ENCODE data around the gene NUDCD2.

Gene NUDCD2

GRCh38 chr5:163502521-163502920, 42.6 kb upstream of the NUDCD2 start:
- Histone ChIP-seq H3K4me3 (ENCODE audit: low read depth in 1 of 2, low read length in 2 of 2) (peak overlapping the region; percentile 50 to 83), H3K9ac (ENCODE audit: low read depth, low read length) (peak overlapping the region; percentile 70), H4K20me1 (ENCODE audit: insufficient read depth, low read length) (peaks cover 11% of the 10 kb centered on the region; the same call in 1 of the 2 replicates), H3K9me3 (ENCODE audit: insufficient read depth, low read length, severe bottlenecking) (no peaks in the 10 kb centered on the region), H2AFZ (ENCODE audit: low read depth, low read length) (peak overlapping the region; percentile 70), H3K36me3 (ENCODE audit: insufficient read depth, low read length) (no peaks in the 10 kb centered on the region), H3K79me2 (ENCODE audit: insufficient read depth, low read length) (peaks cover 39% of the 10 kb centered on the region), H3K27me3 (ENCODE audit: insufficient read depth, low read length, poor library complexity) (no peaks in the 10 kb centered on the region), H3K27ac (ENCODE audit: low read length) (peak overlapping the region; percentile 90), H3K4me2 (ENCODE audit: insufficient read depth, low read length) (peak overlapping the region; percentile 72), H3K4me1 (ENCODE audit: insufficient read depth, low read length) (peaks cover 23% of the 10 kb centered on the region)
- TF ChIP-seq CTCF (IDR thresholded peaks at IDR 0.05; ENCODE audit: borderline replicate concordance, extremely low read depth, low read length, poor library complexity, severe bottlenecking): no peak
- TF ChIP-seq EZH2 (IDR thresholded peaks at IDR 0.05; ENCODE audit: borderline replicate concordance, low read depth, low read length, severe bottlenecking): no peak
- DNase-seq (no peak), ATAC-seq (ENCODE audit: insufficient read depth, low read depth) (no peak)

- H3K27me3 ChIP-seq (ENCODE audit: insufficient read depth, low read length, poor library complexity): no peaks in the 10 kb centered on the region
- H3K36me3 ChIP-seq (ENCODE audit: insufficient read depth, low read length): no peaks in the 10 kb centered on the region
- no peak for TF ChIP-seq EZH2 (IDR thresholded peaks at IDR 0.05; ENCODE audit: borderline replicate concordance, low read depth, low read length, severe bottlenecking)
- no peak for TF ChIP-seq CTCF (IDR thresholded peaks at IDR 0.05; ENCODE audit: borderline replicate concordance, extremely low read depth, low read length, poor library complexity, severe bottlenecking)
- no peaks in the 10 kb centered on the region for H4K20me1 ChIP-seq (ENCODE audit: insufficient read depth, low read length)
- H3K4me1 ChIP-seq (ENCODE audit: insufficient read depth, low read length): peaks cover 9% of the 10 kb centered on the region; the same call in 1 of the 2 replicates
- no peak overlapping the region for H2AFZ ChIP-seq (ENCODE audit: low read depth, low read length)
- DNase-seq (no peak), ATAC-seq (ENCODE audit: insufficient read depth, low read depth) (no peak)
- peaks cover 8% of the 10 kb centered on the region for H3K79me2 ChIP-seq (ENCODE audit: insufficient read depth, low read length)
- no peak overlapping the region for H3K9ac ChIP-seq (ENCODE audit: low read depth, low read length)
- no peaks in the 10 kb centered on the region for H3K9me3 ChIP-seq (ENCODE audit: insufficient read depth, low read length, severe bottlenecking)
- no peak overlapping the region for H3K27ac ChIP-seq (ENCODE audit: low read length)
- H3K4me3 ChIP-seq (ENCODE audit: low read depth in 1 of 2, low read length in 2 of 2): no peak overlapping the region
- H3K4me2 ChIP-seq (ENCODE audit: insufficient read depth, low read length): no peak overlapping the region
Measured at GRCh38 chr5:163498886-163499285, 39.0 kb upstream of the NUDCD2 start.

- Histone ChIP-seq H3K9ac (ENCODE audit: low read depth, low read length) (no peak overlapping the region), H3K79me2 (ENCODE audit: insufficient read depth, low read length) (no peaks in the 10 kb centered on the region), H3K36me3 (ENCODE audit: insufficient read depth, low read length) (peaks cover 13% of the 10 kb centered on the region), H3K27me3 (ENCODE audit: insufficient read depth, low read length, poor library complexity) (no peaks in the 10 kb centered on the region), H3K4me3 (ENCODE audit: low read depth in 1 of 2, low read length in 2 of 2) (no peak overlapping the region), H3K27ac (ENCODE audit: low read length) (no peak overlapping the region), H4K20me1 (ENCODE audit: insufficient read depth, low read length) (no peaks in the 10 kb centered on the region), H2AFZ (ENCODE audit: low read depth, low read length) (no peak overlapping the region), H3K4me1 (ENCODE audit: insufficient read depth, low read length) (peaks cover 5% of the 10 kb centered on the region; the same call in 1 of the 2 replicates), H3K9me3 (ENCODE audit: insufficient read depth, low read length, severe bottlenecking) (no peaks in the 10 kb centered on the region), H3K4me2 (ENCODE audit: insufficient read depth, low read length) (no peak overlapping the region)
- ATAC-seq (ENCODE audit: insufficient read depth, low read depth) (no peak), DNase-seq (no peak)
- TF ChIP-seq EZH2 (IDR thresholded peaks at IDR 0.05; ENCODE audit: borderline replicate concordance, low read depth, low read length, severe bottlenecking) (no peak), CTCF (IDR thresholded peaks at IDR 0.05; ENCODE audit: borderline replicate concordance, extremely low read depth, low read length, poor library complexity, severe bottlenecking) (no peak)
Measured at GRCh38 chr5:163497315-163497714, 37.4 kb upstream of the NUDCD2 start.

- DNase-seq: no peak
- TF ChIP-seq EZH2 (IDR thresholded peaks at IDR 0.05; ENCODE audit: borderline replicate concordance, low read depth, low read length, severe bottlenecking): no peak
- TF ChIP-seq CTCF (IDR thresholded peaks at IDR 0.05; ENCODE audit: borderline replicate concordance, extremely low read depth, low read length, poor library complexity, severe bottlenecking): no peak
- Histone ChIP-seq H3K36me3 (ENCODE audit: insufficient read depth, low read length) (peaks cover 22% of the 10 kb centered on the region), H2AFZ (ENCODE audit: low read depth, low read length) (no peak overlapping the region), H3K27ac (ENCODE audit: low read length) (no peak overlapping the region), H3K79me2 (ENCODE audit: insufficient read depth, low read length) (no peaks in the 10 kb centered on the region), H3K9ac (ENCODE audit: low read depth, low read length) (no peak overlapping the region), H3K4me1 (ENCODE audit: insufficient read depth, low read length) (no peaks in the 10 kb centered on the region), H3K4me2 (ENCODE audit: insufficient read depth, low read length) (no peak overlapping the region), H3K9me3 (ENCODE audit: insufficient read depth, low read length, severe bottlenecking) (no peaks in the 10 kb centered on the region), H3K4me3 (ENCODE audit: low read depth in 1 of 2, low read length in 2 of 2) (no peak overlapping the region), H4K20me1 (ENCODE audit: insufficient read depth, low read length) (no peaks in the 10 kb centered on the region), H3K27me3 (ENCODE audit: insufficient read depth, low read length, poor library complexity) (no peaks in the 10 kb centered on the region)
- no peak for ATAC-seq (ENCODE audit: insufficient read depth, low read depth)
Measured at GRCh38 chr5:163496286-163496685, 36.4 kb upstream of the NUDCD2 start.

Data from DND-41 (cell line).